Measurements from ENCODE around the gene THSD4. TPM values are rescaled to one million over a fixed set of nuclear protein-coding genes. Genes with fewer than 3 reads are reported as not detected.

Gene THSD4
- total RNA-seq, 2 experiments from 2014 or later: not detected

GRCh38 chr15:71823801-71824200 lies 708.5 kb downstream of the THSD4 start:
- no TSS peak for BruUV-seq (replicated peaks)
- peaks cover 8% of the 10 kb centered on the region; the same call in 1 of the 2 replicates for H3K9me3 ChIP-seq (ENCODE audit: low read length)
- intact Hi-C loops (cut with micrococcal nuclease; ENCODE audit: unreplicated experiment): no loop called here

GRCh38 chr15:71825021-71825730 lies 709.9 kb downstream of the THSD4 start:
- Histone ChIP-seq H3K9me2 (ENCODE audit: insufficient read depth, low read length) (no peaks in the 10 kb centered on the region), H3K4me2 (ENCODE audit: low read length) (no peak overlapping the region), H3K4me3 (ENCODE audit: low read depth, low read length, poor library complexity, severe bottlenecking) (no peak overlapping the region), H3K36me3 (ENCODE audit: insufficient read depth, low read length) (peaks cover 64% of the 10 kb centered on the region), H3K4me1 (ENCODE audit: insufficient read depth, low read length, poor library complexity, severe bottlenecking) (no peaks in the 10 kb centered on the region), H3K27ac (ENCODE audit: low read depth, low read length, poor library complexity, severe bottlenecking) (no peak overlapping the region), H2AFZ (ENCODE audit: low read length) (no peak overlapping the region), H3K9me3 (ENCODE audit: low read length) (peaks cover 8% of the 10 kb centered on the region; the same call in 1 of the 2 replicates), H3K79me2 (ENCODE audit: insufficient read depth, low read depth, low read length) (no peaks in the 10 kb centered on the region), H4K20me1 (ENCODE audit: insufficient read depth, low read length) (no peaks in the 10 kb centered on the region)
- no peak for DNase-seq (ENCODE audit: low spot score)
- BruUV-seq (replicated peaks): no TSS peak
- CTCF ChIA-PET (ENCODE audit: unreplicated experiment): no interaction called here
- TF ChIP-seq CTCF (conservative IDR thresholded peaks at IDR 0.05; ENCODE audit: low read length): no peak
- TF ChIP-seq EZH2phosphoT487 (IDR thresholded peaks at IDR 0.05; ENCODE audit: borderline replicate concordance, low read depth, low read length): no peak
- intact Hi-C loops (cut with micrococcal nuclease; ENCODE audit: unreplicated experiment): no loop called here
- POLR2A ChIA-PET: no interaction called here

More at GRCh38 chr15:71823801-71824200, 708.5 kb downstream of the THSD4 start:
- CTCF ChIA-PET (ENCODE audit: unreplicated experiment): no interaction called here
- no peak for DNase-seq (ENCODE audit: low spot score)
- Histone ChIP-seq H4K20me1 (ENCODE audit: insufficient read depth, low read length) (no peaks in the 10 kb centered on the region), H3K4me3 (ENCODE audit: low read depth, low read length, poor library complexity, severe bottlenecking) (no peak overlapping the region), H3K4me1 (ENCODE audit: insufficient read depth, low read length, poor library complexity, severe bottlenecking) (no peaks in the 10 kb centered on the region), H3K36me3 (ENCODE audit: insufficient read depth, low read length) (peaks cover 53% of the 10 kb centered on the region), H3K9me2 (ENCODE audit: insufficient read depth, low read length) (no peaks in the 10 kb centered on the region), H3K27ac (ENCODE audit: low read depth, low read length, poor library complexity, severe bottlenecking) (no peak overlapping the region), H2AFZ (ENCODE audit: low read length) (no peak overlapping the region), H3K4me2 (ENCODE audit: low read length) (no peak overlapping the region), H3K79me2 (ENCODE audit: insufficient read depth, low read depth, low read length) (no peaks in the 10 kb centered on the region)
- TF ChIP-seq CTCF (conservative IDR thresholded peaks at IDR 0.05; ENCODE audit: low read length): no peak
- no peak for TF ChIP-seq EZH2phosphoT487 (IDR thresholded peaks at IDR 0.05; ENCODE audit: borderline replicate concordance, low read depth, low read length)
- POLR2A ChIA-PET: no interaction called here

GRCh38 chr15:71826196-71826595 lies 710.9 kb downstream of the THSD4 start:
- ChIA-PET CTCF (ENCODE audit: unreplicated experiment) (no interaction called here), POLR2A (no interaction called here)
- peaks cover 8% of the 10 kb centered on the region; the same call in 1 of the 2 replicates for H3K9me3 ChIP-seq (ENCODE audit: low read length)
- no peak overlapping the region for H3K4me3 ChIP-seq (ENCODE audit: low read depth, low read length, poor library complexity, severe bottlenecking)
- H3K36me3 ChIP-seq (ENCODE audit: insufficient read depth, low read length): peaks cover 64% of the 10 kb centered on the region
- H2AFZ ChIP-seq (ENCODE audit: low read length): no peak overlapping the region
- H4K20me1 ChIP-seq (ENCODE audit: insufficient read depth, low read length): no peaks in the 10 kb centered on the region
- BruUV-seq (replicated peaks): no TSS peak
- DNase-seq (ENCODE audit: low spot score): no peak
- intact Hi-C loops (cut with micrococcal nuclease; ENCODE audit: unreplicated experiment): no loop called here
- no peaks in the 10 kb centered on the region for H3K79me2 ChIP-seq (ENCODE audit: insufficient read depth, low read depth, low read length)
- H3K4me2 ChIP-seq (ENCODE audit: low read length): no peak overlapping the region
- TF ChIP-seq CTCF (conservative IDR thresholded peaks at IDR 0.05; ENCODE audit: low read length): no peak
- no peak for TF ChIP-seq EZH2phosphoT487 (IDR thresholded peaks at IDR 0.05; ENCODE audit: borderline replicate concordance, low read depth, low read length)
- H3K27ac ChIP-seq (ENCODE audit: low read depth, low read length, poor library complexity, severe bottlenecking): no peak overlapping the region
- no peaks in the 10 kb centered on the region for H3K9me2 ChIP-seq (ENCODE audit: insufficient read depth, low read length)
- no peaks in the 10 kb centered on the region for H3K4me1 ChIP-seq (ENCODE audit: insufficient read depth, low read length, poor library complexity, severe bottlenecking)
